ENCODE results near the gene PHETA2. TPM values are rescaled to one million over a fixed set of nuclear protein-coding genes. Genes with fewer than 3 reads are reported as not detected.
"Not testable (repeated sequence)": the region's sequence is repeated elsewhere in the genome, so short reads cannot be mapped to it uniquely, and the experiment has no call there.

The PHETA2 gene
- polyA plus RNA-seq, 3 donors: 9.8 to 10.3 (median 10.1) TPM

DNA sequence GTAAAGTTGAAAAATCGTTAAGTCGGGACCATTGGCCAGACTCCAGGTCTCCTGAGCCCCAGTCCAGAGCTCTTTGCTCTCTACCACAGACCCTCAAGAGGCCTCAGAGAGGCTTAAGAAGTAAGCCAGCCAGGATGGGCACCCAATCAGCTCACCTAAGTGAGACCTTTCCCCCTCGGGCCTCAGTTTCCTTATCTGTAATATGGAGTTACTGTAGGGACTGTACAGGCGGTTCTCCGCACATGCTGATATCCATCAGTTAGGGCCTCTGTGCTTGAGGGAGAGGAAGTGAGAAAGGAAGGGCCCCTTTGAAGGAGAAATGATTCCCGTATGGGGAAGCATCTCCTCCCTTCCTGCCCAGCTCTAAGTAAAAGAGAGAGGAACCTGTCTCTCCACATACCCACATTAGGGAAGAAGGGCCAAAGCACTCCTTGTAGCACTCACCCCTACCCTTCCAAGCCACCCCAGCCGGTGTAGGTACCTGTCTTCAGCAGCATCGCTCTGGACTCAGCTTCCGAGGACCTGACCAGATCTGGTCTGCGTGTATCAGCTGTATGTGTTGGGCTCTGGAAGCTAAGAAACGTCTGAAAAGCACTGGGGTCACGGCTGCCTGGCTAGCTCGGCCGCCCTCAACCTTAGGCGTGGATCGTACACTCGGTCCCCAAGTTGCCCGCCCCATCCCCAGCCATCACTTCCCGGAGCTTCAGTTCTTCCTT, 4.1 kb upstream of the PHETA2 start:
- no peak for DNase-seq (ENCODE audit: low read depth in 3 of 3, low spot score in 2 of 3)

DNA sequence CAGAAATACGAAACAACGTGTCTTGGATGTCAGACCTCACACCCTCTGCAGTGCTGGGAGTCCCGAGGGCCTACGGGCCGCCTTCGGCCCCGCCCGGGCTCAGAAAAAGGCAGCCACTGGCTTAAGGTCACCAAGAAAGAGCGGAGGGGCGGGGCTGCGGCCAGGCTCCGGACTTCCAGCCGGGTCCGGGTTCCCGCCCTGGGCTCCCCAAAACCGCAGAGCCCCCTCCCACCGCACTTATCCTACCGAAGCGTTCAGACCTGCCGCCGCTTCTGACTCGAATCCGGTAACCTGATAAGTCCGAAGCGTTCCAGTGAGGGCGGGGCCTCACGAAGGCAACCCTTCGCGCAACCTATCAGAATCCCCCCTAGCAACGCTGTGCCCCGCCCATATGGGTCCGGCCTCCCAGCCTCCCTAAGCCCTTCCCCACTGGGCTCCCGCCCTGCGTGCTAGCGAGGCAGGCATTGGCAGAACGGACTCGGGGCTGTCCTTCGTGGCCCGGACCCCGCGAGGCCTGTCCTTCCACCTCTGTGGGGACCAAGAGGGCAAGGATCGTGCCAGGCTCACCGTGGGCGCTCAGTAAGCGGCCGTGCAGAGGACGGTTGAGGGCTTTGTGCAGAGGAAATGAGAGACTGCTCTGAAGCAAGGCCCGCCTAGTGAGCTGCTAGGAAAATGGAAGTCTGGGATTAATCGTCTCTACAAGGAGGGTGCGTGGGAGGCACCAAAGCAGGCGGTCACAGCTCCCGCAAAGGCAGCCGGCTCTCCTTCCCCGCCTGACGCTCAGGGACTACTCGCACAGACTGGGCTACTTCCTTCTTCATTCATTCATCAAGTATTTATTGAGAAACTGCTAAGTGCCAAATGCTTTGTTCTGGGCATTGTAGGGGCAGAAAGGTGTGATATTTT, 3.3 kb upstream of the PHETA2 start, which contains the start of gene NAGA:
TSS of gene NAGA (minus strand) at position 296 of the 906 bp plus-strand sequence. CDS start 515 bp downstream, outside the sequence.
- peak; percentile 88 to 94 (median 91) for DNase-seq (ENCODE audit: low read depth in 3 of 3, low spot score in 2 of 3)

DNA sequence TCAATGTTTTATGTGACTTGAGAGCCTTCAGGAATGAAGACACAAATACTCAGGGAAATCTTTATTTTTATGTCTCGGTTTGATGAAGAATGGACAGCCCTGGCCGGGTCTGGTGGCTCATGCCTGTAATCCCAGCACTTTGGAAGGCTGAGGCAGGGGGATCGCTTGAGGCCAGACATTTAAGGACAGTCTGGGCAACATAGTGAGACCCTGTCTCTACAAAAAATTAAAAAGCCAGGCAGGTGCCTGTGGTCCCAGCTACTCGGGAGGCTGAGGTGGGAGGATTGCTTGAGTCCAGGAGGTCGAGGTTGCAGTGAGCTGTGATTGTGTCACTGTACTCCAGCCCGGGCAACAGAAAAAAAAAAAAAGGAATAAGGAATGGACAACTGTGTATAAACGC, 2.5 kb upstream of the PHETA2 start:
- not testable (repeated sequence) for DNase-seq (ENCODE audit: low read depth in 3 of 3, low spot score in 2 of 3)

DNA sequence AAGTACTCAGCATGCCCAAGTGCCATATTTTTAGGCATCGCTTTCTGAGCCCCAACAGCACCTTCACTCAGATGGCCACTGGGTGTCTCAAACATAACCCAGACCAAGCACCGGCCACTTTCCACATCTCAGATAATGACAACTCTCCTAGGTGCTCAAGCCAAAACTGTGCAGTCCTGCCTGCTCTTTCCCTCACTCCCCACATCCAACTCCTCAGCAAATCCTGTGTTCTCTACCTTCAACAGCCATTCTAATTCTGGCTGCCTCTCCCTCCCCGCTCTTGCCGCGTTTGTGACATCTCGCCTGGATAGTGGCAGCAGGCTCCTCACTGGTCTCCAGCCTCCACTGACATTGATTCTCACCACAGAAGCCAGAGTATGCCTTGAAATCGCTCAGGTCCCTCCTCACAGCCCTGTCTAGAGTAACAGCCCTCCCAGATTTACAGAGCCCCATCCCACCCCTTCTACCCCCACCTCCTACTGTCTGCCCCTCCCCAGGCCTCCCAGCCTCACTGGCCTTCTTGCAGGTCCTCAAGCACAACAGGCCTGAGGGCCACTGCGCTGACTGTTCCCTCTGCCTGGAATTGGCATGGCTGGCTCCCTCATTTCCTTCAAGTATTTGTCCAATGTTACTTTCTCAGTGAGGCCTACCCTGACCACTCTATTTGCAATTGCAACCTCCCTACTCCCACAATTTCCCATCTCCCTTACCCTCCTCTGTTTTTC, 1.3 kb upstream of the PHETA2 start:
- no peak for DNase-seq (ENCODE audit: low read depth in 3 of 3, low spot score in 2 of 3)

DNA sequence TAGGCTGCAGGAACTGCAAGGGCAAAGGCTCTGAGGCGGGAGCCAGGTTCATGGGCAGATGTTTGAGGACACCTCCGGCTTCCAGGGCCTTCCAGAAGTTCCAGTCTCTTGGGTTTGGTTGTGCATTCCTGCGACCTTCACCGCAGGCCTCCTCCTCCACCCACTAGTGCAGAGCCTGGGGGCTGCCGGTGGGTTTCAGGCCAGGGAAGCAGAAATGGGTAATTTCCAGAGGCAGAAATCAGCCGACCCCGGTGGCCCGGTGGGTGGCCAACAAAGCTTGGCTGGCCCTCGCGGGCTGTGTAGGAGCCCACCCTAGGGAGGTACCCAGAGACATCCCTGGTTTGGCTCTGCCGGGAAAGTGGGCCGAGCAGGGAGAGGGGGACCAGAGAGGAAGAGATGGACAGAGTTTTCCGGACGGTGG, 417 bp upstream of the PHETA2 start:
- DNase-seq (ENCODE audit: low read depth in 3 of 3, low spot score in 2 of 3): no peak

DNA sequence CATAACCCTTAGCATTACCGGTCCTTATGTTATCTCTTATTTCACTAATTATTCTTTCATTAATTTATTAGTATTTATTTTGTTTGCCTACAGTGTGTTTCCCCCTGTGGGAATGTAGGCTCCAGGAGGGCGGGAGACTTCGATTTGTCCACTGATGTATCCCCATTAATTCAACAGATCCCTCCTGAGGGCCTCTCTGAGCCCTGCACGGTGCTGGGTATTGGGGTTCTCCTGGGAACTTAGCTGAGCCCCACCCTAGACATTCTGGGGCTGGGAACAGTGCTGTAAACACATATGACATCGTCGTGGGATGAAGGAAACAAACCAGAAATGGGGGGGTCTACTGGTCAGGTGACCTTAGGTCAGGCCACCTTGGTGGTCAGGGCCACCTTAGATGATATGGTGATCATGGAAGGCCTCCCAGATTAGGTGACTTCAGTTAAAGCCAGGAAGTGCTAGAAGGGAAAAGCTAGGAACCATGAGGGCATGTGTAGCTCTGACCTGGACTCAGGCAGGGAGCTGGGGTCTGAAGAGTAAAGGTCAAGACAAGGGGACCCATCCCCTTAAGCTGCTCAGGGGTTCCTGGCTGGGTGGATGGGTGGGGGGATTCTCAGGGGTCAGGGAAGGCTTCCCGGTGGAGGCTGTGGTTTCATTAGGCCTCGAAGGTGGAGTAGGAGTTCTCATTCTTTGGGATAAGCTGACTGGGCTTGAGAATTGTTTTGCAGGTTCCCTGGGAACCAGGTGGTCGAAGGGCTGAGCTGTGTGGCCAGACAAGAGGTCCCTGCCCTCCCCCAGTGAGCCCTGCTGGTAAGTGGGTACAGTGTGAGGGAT, 1.0 kb downstream of the PHETA2 start:
- no peak for DNase-seq (ENCODE audit: low read depth in 3 of 3, low spot score in 2 of 3)

DNA sequence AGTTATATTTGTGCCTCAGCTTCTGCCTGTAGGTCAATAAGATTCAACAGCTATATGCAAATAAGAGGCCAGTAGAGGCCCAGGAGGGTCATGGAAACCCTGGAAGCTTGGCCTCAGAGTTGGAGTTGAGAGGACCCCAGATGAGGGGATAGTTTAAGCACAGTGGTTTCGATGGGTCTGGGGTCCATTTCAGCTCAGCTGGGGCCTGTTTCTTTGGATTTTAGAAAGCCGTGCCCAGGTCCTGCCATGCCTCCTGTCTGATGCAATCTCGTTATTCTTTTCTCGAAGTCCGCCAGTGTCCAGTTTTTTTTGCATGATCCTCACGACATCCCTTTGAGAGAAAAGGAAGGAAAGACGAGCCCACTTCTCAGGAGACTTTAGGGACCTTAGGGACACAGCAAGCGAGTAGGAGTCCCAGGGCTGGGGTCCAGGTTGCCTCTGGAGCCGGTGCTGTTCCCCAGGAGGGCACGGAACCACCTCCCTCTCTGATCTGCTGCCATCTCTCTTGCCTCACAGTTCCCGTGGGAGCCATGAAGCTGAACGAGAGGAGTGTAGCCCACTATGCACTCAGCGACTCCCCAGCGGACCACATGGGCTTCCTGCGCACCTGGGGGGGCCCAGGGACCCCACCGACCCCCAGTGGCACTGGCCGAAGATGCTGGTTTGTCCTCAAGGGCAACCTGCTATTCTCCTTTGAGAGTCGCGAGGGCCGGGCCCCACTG, 2.9 kb downstream of the PHETA2 start:
- DNase-seq (ENCODE audit: low read depth in 3 of 3, low spot score in 2 of 3): no peak

DNA sequence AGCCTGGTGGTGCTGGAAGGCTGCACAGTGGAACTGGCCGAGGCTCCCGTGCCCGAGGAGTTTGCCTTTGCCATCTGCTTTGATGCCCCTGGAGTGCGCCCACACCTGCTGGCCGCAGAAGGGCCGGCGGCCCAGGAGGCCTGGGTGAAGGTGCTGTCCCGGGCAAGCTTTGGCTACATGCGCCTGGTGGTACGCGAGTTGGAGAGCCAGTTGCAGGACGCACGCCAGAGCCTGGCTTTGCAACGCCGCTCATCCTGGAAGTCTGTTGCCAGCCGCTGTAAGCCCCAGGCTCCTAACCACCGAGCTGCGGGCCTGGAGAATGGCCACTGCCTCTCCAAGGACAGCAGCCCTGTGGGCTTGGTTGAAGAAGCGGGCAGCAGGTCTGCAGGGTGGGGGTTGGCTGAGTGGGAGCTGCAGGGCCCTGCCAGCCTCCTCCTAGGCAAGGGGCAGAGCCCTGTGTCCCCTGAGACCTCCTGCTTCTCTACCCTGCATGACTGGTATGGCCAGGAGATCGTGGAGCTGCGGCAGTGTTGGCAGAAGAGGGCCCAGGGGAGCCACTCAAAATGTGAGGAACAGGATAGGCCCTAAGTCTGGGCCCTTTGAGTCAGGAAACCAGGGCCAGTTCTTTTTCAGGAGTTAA, 3.6 kb downstream of the PHETA2 start:
- no peak for DNase-seq (ENCODE audit: low read depth in 3 of 3, low spot score in 2 of 3)

DNA sequence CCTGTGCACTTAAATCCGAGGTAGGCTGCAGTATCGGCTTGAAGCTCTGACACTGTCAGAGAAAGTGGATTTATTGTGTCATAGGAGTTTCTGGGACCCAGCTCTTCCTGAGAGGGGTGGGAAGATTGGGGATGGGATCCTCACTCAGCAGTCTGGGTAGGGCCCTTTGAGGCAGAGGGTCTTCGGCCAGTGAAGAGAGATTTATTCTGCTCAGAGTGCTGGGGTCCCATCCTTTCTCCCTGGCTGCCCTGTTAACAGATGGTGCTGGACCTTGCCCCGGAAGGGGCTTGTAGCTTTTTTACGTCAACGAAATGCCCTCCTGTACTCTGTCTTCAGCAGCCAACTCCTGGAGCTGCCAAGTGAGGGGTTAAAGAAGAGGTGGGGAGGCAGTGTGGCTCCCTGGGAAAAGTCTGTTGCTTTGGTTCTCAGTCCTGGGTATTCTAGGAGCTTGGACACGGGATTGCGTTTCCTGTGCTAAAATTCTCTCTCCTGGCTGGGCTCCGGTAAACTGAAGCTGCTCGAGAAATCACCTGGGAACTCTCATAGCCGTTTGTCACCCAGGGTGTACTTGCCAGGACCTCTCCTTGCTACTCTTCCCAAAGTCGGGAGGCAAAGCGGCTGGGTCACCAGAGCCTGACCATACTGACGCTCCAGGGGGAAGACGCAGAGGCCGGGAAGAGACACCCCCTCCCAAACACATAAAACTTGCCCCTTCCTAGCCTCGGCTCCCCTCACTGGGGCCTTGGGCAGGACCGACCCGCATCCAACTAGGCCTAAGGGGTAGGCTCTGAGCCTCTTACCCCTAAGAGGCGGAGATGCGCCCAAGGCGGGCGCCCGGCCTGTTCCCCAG, 4.6 kb downstream of the PHETA2 start:
- no peak for DNase-seq (ENCODE audit: low read depth in 3 of 3, low spot score in 2 of 3)

DNA sequence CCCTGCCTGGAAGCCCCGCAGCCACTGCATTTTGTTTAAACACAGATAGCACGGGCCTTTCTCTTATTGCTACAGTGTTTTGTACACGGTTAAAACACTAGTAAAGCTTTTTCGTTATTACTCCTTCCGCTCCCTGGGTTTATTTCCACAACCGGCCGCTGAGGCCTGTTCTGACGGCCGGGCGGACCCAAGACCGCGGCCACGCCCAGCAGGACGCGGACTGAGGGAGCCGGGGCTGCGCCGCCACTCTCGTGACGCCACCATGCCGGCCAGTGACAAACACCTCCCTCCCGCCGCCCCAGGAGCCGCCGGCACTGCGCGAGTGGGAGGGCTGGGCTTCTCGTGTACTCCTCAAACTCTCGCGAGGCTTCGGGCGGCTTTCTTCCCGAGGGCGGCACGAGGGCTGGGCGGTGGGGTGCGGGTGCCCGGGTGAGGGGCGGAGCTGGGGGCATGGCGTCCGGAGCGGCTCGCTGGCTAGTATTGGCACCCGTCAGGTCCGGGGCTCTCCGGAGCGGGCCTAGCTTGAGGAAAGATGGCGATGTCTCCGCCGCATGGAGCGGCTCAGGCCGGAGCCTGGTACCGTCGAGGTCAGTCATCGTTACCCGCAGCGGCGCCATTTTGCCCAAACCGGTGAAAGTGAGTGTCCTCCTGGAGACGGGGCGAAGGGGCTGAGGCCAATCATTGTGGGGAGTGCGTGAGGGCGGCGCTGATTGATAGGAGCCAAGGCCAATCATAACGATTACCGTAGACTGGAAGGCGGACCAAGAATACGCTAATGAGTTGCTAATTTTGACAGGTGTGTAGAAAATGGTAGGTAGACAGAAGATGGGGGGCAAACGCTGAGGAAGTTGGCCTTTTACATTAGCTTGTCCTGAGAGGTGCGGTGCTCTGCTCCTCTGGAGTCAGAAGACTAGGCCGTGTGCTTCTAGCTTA, 5.5 kb downstream of the PHETA2 start, which contains the start of gene SMDT1:
TSS of gene SMDT1 (plus strand) at position 382 of the 933 bp plus-strand sequence. CDS start at position 451, 69 bp downstream.
- DNase-seq (ENCODE audit: low read depth in 3 of 3, low spot score in 2 of 3): peak; percentile 97 to 99 (median 97)

DNA sequence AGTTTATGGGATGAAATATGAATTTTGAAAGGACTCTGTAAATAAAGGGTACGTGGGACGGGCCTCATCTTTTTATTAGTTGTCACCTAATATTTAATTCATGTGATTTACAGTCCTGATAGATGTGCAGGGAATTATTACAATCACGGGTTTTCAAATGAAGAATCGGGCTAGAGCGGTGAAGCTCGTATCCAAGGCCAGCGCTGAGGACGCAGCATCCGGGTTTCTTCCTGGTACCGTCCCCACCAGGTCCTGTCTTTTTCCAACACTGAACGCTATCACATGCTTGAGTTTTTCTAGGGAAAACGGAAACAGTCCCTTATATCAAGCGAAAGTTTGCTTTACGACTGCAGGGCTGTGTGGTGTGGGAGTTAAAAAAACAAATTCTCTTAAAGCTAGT, 6.2 kb downstream of the PHETA2 start:
- DNase-seq (ENCODE audit: low read depth in 3 of 3, low spot score in 2 of 3): no peak

DNA sequence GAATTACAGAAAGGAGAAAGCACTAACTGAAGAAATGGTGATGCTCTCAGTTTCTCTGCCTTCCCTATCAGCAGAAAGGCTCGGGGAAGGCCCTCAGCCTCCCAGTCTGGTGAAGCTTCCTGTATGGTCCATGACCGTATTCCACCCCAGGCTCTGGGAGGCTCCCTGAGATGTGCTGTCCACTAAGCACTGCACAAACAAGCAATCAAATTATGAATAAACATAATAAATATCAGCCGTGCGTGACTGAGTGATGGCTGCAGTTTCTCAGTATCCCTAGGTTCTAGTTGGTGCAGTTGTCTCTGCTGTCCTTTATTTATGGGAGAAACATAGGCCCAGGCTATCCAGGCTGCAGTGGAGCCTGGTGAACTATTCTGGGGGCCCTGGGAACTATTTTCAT, 9.1 kb downstream of the PHETA2 start:
- DNase-seq (ENCODE audit: low read depth in 3 of 3, low spot score in 2 of 3): no peak

DNA sequence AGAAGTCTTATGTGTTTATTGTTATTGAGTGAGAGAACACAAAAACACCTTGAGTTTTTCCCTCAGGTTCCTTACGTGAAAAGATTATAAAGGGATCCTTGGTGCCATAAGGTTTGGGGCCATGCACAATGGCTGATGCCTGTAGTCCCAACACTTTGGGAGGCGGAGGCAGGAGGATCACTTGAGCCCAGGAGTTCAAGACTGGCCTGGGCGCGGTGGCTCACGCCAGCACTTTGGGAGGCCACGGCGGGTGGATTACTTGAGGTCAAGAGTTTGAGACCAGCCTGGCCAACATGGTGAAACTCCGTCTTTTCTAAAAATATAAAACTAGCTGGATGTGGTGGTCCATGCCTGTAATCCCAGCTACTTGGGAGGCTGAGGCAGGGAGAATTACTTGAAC, 10.8 kb downstream of the PHETA2 start:
- no peak for DNase-seq (ENCODE audit: low read depth in 3 of 3, low spot score in 2 of 3)

DNA sequence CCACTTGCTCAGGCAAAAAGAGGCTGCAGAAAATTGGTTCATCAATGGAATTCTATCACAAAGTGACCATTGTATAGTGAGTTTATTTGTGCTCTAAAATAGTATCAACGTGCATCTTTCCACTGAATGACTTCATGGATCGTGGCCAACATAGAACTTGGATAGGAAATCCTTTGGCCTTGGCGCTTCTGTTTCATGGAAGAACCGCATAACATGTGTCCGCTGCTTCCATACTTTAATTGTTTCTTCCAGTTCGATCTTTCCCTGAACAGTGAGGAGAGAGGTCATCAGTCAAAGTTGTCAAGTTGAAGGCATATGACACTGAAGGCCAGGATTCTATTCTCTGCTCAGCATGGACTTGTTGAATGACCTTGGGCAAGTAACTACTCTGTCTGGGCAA, 12.0 kb downstream of the PHETA2 start:
- no peak for DNase-seq (ENCODE audit: low read depth in 3 of 3, low spot score in 2 of 3)

DNA sequence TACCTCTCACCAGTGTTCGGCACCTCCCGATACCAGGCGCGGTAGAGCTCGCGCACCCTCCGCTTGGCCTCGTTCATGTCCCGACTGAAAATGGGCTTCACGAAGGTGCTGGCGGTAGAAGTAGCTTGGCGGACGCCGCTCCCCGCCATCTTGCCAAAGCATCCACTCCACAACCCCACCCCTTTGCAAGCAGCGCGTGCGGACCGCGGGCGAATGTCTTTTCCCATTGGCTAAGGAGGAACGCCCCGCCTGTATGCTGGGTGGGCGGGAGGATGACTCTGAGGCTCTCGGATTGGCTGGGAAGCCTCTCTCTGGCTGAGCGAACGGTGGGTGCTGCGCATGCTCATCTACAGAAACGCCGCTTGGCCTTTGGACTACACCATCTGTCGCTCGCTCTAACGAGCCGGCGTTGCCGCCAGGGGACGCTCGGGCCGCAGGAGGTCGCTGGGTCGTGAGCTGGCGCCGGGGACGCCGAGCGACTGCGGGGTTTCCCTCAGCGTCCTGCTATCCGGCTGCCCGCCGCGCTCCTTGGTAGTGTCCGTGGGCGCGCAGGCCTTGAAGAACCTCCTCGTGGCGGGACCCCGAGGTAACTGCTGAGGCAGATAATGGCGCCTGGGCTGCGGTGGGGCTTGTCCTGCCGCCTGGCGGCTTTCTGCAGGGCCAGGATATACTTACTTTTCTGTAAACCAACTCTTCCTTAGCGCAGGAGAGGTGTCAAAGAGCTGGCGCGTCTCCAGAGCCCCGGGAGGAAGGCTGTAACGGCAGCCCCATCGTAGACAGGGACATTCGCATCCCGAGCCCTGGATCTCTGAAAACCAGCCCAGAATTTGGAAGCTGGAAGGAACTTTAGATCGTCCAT, 16.8 kb downstream of the PHETA2 start, which contains the start of gene NDUFA6:
TSS of gene NDUFA6 (minus strand) at position 177 of the 859 bp plus-strand sequence. CDS start at position 149, 28 bp downstream.
- peak; percentile 95 to 97 (median 96) for DNase-seq (ENCODE audit: low read depth in 3 of 3, low spot score in 2 of 3)

DNA sequence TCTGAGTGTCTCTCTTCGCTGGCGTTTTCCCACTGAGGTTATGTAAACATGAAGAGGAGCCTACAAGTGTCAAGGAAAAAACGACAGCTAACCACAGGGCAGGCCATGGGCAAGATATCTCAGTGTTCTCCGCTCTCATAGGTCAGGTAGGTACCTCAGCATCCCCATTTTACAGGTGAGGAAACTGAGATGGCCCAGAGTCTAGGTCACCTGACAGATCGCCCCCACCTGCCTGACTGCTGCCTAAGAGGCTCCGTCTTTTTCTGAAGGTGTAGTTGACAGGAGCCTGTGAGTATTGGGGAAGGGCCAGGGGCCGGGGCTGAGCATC, 17.4 kb downstream of the PHETA2 start:
- DNase-seq (ENCODE audit: low read depth in 3 of 3, low spot score in 2 of 3): no peak
